Stimulated activated CD8-positive, alpha-beta memory T cell treated with anti-CD3 and anti-CD28 coated beads, Interleukin-4, amount 100 ng/mL, for 24 hours (primary cell): Measurements from ENCODE around the gene COA8.

ENCODE experiments used
- DNase-seq: peaks from one replicate; pipeline ENCODE4 v3.0.0-alpha.2; 2020; ENCODE audit warnings: low read depth

COA8 gene

GRCh38 chr14:103548463-103549351, 14.1 kb upstream of the COA8 start:
- no peak for DNase-seq

- DNase-seq = no peak
Measured at GRCh38 chr14:103549361-103550311, 13.1 kb upstream of the COA8 start.

GRCh38 chr14:103550451-103551337, 12.1 kb upstream of the COA8 start:
- DNase-seq = no peak

- no peak for DNase-seq
Measured at GRCh38 chr14:103551338-103551762, 11.4 kb upstream of the COA8 start.

- no peak for DNase-seq
Measured at GRCh38 chr14:103552011-103552845, 10.5 kb upstream of the COA8 start.

GRCh38 chr14:103552846-103553210, 9.9 kb upstream of the COA8 start:
- DNase-seq = no peak

- no peak for DNase-seq
Measured at GRCh38 chr14:103555559-103556337, 7.0 kb upstream of the COA8 start.

GRCh38 chr14:103556946-103557758, 5.6 kb upstream of the COA8 start:
- DNase-seq = no peak

GRCh38 chr14:103558071-103558882, 4.5 kb upstream of the COA8 start:
- DNase-seq = no peak

- DNase-seq = no peak
Measured at GRCh38 chr14:103559766-103560165, 3.0 kb upstream of the COA8 start.

- DNase-seq = no peak
Measured at GRCh38 chr14:103560691-103561090, 2.1 kb upstream of the COA8 start.

- DNase-seq = peak; percentile 16
Measured at GRCh38 chr14:103561381-103562178, 1.2 kb upstream of the COA8 start.

- no peak for DNase-seq
Measured at GRCh38 chr14:103562179-103562428, 656 bp upstream of the COA8 start.

GRCh38 chr14:103563226-103563620, 463 bp downstream of the COA8 start:
- no peak for DNase-seq

GRCh38 chr14:103563844-103564505, 1.2 kb downstream of the COA8 start:
- no peak for DNase-seq

GRCh38 chr14:103568952-103569351, 6.2 kb downstream of the COA8 start:
- DNase-seq = no peak

- DNase-seq = no peak
Measured at GRCh38 chr14:103569408-103569807, 6.6 kb downstream of the COA8 start.
